Upper lobe of right lung (tissue), 1 donor: Measurements from ENCODE around the gene NAGPA. TPM values are rescaled to one million over a fixed set of nuclear protein-coding genes. Genes with fewer than 3 reads are reported as not detected.
"Not testable (repeated sequence)": the region's sequence is repeated elsewhere in the genome, so short reads cannot be mapped to it uniquely, and the experiment has no call there.

Source experiments
- ATAC-seq: fragments of 200-7000 bp; cut with Tn5 transposase; one replicate; pipeline ENCODE4 v1.9.1; 2020; ENCODE audit warnings: mild to moderate bottlenecking, moderate library complexity
- DNase-seq: peaks from one replicate; pipeline ENCODE4 v3.0.0-alpha.2; 2020
- H3K27ac ChIP-seq: fragments of 200-600 bp; one replicate; pipeline ENCODE4 v1.8.0; 2022
- H3K27me3 ChIP-seq: fragments of 200-600 bp; one replicate; pipeline ENCODE4 v1.8.0; 2022; ENCODE audit warnings: mild to moderate bottlenecking
- H3K36me3 ChIP-seq: fragments of 200-600 bp; one replicate; pipeline ENCODE4 v1.8.0; 2022
- H3K4me1 ChIP-seq: fragments of 200-600 bp; one replicate; pipeline ENCODE4 v1.8.0; 2022
- H3K4me3 ChIP-seq: fragments of 200-600 bp; one replicate; pipeline ENCODE4 v1.8.0; 2022; ENCODE audit warnings: mild to moderate bottlenecking
- H3K9me3 ChIP-seq: fragments of 200-600 bp; one replicate; pipeline ENCODE4 v1.8.0; 2022
- intact Hi-C: fragments of 100-400 bp; cut with DNase I; formaldehyde crosslinking; loops from one replicate; pipeline ENCODE4 v1.11.0; 2022
- long read RNA-seq: library from polyadenylated mRNA; unstranded; transcript quantifications from one replicate; pipeline ENCODE4 v2.0.0, GENCODE V29; 2021
- total RNA-seq: library from RNA; stranded (reverse); fragmentation: NEBNext Ultra II Directional; extraction: Animal tissue kit (Norgen Biotek cat#: 25700); gene quantifications from one replicate; pipeline ENCODE4 v1.2.1, GENCODE V29; 2021
- TF ChIP-seq, protein P1 (sequence below): fragments of 200-600 bp; IDR thresholded peaks from one replicate; pipeline ENCODE4 v1.8.0; 2022; ENCODE audit warnings: antibody characterized with exemption
- donor health status: DM: no; HTN: yes; CAD: no; lungs with severe emphysema.

The NAGPA gene
- total RNA-seq, result 16.7 TPM
- long read RNA-seq, transcript NAGPA-201 (10 exons, 2,202 nt), result major isoform, 21 of 45 reads
- long read RNA-seq, partial matches to known transcripts, result 11 of 45 reads
- long read RNA-seq, other reads (novel, unspliced or antisense), result 13 of 45 reads

GRCh38 chr16:5033256-5034166, at the start of gene NAGPA:
TSS of gene NAGPA (minus strand) at chr16:5033935. CDS start at chr16:5033914, 21 bp downstream.
- peaks cover 13% of the 10 kb centered on the region for H3K4me1 ChIP-seq
- ATAC-seq (peak; percentile 94), DNase-seq (peak; percentile 95)
- H3K36me3 ChIP-seq, result no peaks in the 10 kb centered on the region
- peak within 1 kb of the TSS; percentile 52 for H3K27ac ChIP-seq
- intact Hi-C loops, result no loop called here
- no peaks in the 10 kb centered on the region for H3K27me3 ChIP-seq
- H3K4me3 ChIP-seq, result peak within 1 kb of the TSS; percentile 65
- no peaks in the 10 kb centered on the region for H3K9me3 ChIP-seq
- TF ChIP-seq, protein P1, sequence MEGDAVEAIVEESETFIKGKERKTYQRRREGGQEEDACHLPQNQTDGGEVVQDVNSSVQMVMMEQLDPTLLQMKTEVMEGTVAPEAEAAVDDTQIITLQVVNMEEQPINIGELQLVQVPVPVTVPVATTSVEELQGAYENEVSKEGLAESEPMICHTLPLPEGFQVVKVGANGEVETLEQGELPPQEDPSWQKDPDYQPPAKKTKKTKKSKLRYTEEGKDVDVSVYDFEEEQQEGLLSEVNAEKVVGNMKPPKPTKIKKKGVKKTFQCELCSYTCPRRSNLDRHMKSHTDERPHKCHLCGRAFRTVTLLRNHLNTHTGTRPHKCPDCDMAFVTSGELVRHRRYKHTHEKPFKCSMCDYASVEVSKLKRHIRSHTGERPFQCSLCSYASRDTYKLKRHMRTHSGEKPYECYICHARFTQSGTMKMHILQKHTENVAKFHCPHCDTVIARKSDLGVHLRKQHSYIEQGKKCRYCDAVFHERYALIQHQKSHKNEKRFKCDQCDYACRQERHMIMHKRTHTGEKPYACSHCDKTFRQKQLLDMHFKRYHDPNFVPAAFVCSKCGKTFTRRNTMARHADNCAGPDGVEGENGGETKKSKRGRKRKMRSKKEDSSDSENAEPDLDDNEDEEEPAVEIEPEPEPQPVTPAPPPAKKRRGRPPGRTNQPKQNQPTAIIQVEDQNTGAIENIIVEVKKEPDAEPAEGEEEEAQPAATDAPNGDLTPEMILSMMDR, result no peak

DNA sequence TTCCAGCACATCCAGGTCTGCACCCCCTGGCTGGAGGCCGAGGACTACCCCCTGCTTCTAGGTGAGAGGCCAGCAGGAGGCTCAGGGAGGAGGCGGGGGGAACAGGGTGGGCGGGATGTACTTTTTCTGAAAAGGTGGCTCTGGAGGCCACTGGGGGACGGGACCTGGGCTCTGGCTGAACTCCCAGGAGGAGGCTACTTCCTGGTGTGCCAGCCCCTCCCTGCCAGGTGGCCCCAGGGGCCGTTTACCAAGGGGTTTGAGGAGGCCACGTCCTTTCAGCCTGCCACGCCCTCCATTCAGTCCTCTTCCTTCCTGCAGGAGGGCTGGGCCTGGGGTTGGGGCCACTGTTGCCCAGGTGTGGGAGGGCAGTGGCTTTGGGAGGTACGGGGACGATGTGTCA, 47.3 kb upstream of the NAGPA start:
- ATAC-seq, H3K27ac ChIP-seq, intact Hi-C loops, H3K4me3 ChIP-seq, DNase-seq, H3K27me3 ChIP-seq, H3K4me1 ChIP-seq, H3K9me3 ChIP-seq: not testable (repeated sequence)
- peaks cover 38% of the 10 kb centered on the region for H3K36me3 ChIP-seq

DNA sequence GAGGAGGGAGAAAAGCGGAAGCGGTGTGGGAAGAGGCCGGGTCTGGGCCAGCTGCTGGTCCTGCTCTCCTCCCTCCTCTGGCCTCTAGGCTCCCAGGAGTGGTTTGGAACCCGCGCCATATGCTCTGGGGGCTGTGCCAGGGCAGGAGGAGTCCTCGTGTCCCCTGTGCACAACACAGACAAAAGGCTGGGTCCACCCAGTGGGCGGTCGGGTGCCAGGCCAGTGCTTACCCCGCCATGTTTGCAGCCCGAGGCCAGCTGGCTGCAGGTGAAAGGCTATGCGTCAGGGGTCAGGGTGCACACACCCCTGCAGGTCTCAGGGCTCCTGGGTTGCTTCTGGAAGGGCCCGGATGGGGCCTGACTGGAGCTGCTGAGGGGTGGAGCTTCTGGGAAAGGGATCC, 46.7 kb upstream of the NAGPA start:
- H3K36me3 ChIP-seq, result peaks cover 43% of the 10 kb centered on the region
- intact Hi-C loops, H3K4me3 ChIP-seq, H3K27ac ChIP-seq, H3K4me1 ChIP-seq, H3K9me3 ChIP-seq, DNase-seq, H3K27me3 ChIP-seq, ATAC-seq: not testable (repeated sequence)

DNA sequence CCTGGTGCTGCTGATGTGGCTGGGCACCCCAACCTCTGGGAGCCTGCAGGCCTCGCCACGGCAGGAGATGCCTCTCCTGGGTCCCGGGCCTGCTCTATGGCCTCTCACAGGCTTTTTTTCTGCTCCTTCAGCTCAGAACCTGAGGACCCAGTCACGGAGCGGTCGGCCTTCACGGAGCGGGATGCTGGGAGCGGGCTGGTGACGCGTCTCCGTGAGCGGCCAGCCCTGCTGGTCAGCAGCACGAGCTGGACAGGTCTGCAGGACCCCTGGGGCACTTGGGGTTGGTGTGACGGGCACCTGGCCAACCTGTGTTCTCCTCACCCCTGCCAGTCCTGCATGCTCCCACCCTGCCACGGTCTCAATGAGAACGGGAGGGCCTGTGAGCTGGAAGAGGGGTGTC, 44.9 kb upstream of the NAGPA start:
- H3K36me3 ChIP-seq, result peaks cover 49% of the 10 kb centered on the region
- DNase-seq, result no peak
- intact Hi-C loops, result no loop called here

GRCh38 chr16:5077304-5077703, 43.6 kb upstream of the NAGPA start:
- Histone ChIP-seq H3K4me1 (peaks cover 7% of the 10 kb centered on the region), H3K36me3 (peaks cover 44% of the 10 kb centered on the region), H3K4me3 (no peak overlapping the region), H3K9me3 (no peaks in the 10 kb centered on the region), H3K27ac (no peak overlapping the region), H3K27me3 (no peaks in the 10 kb centered on the region)
- DNase-seq, result no peak
- intact Hi-C loops, result no loop called here
- no peak for ATAC-seq
- TF ChIP-seq, protein P1, result no peak

More for the DNA sequence above, 44.9 kb upstream of the NAGPA start:
- no peak overlapping the region for H3K27ac ChIP-seq
- H3K27me3 ChIP-seq, result no peaks in the 10 kb centered on the region
- H3K4me1 ChIP-seq, result no peaks in the 10 kb centered on the region
- TF ChIP-seq, protein P1, result no peak
- no peaks in the 10 kb centered on the region for H3K9me3 ChIP-seq
- no peak overlapping the region for H3K4me3 ChIP-seq
- no peak for ATAC-seq

- Histone ChIP-seq H3K36me3 (peaks cover 44% of the 10 kb centered on the region), H3K9me3 (no peaks in the 10 kb centered on the region), H3K27ac (no peak overlapping the region), H3K27me3 (no peaks in the 10 kb centered on the region), H3K4me1 (peaks cover 14% of the 10 kb centered on the region), H3K4me3 (no peak overlapping the region)
- DNase-seq, result no peak
- TF ChIP-seq, protein P1, result no peak
- ATAC-seq, result no peak
- intact Hi-C loops, result no loop called here
These were observed 41.9 kb upstream of the NAGPA start for GRCh38 chr16:5075637-5076036.

- intact Hi-C loops, H3K9me3 ChIP-seq, ATAC-seq, H3K4me3 ChIP-seq, H3K27ac ChIP-seq, DNase-seq, H3K27me3 ChIP-seq: not testable (repeated sequence)
- peaks cover 31% of the 10 kb centered on the region for H3K36me3 ChIP-seq
- H3K4me1 ChIP-seq, result peaks cover 14% of the 10 kb centered on the region
These were observed 40.0 kb upstream of the NAGPA start for GRCh38 chr16:5073771-5074170.
